ENCODE data around the gene MEF2A. TPM values are rescaled to one million over a fixed set of nuclear protein-coding genes. Genes with fewer than 3 reads are reported as not detected.

MEF2A gene
- polyA plus RNA-seq, 3 donors, result 20.3 to 61.8 (median 33.5) TPM

- H3K27me3 Mint-ChIP-seq (ENCODE audit: low read depth in 3 of 3), result peaks cover 0 to 10% (median 6%) of the 10 kb centered on the region in 3 donors
- intact Hi-C loops (cut with micrococcal nuclease), result loop anchor here (10.0 kb wide), 4 partner anchors 193 to 1543 kb away; partner anchors contain the start of genes LRRC28 (in 1 of the 2) and SELENOS (in 1 of the 2)
- peaks cover 15 to 18% of the 10 kb centered on the region in 2 donors for H3K36me3 Mint-ChIP-seq
- TF ChIP-seq CTCF (IDR thresholded peaks at IDR 0.05), result no peak
- 97% methylated on average over 19 of the region's 26 CpGs for WGBS (ENCODE audit: insufficient coverage)
- H2AFZ ChIP-seq (ENCODE audit: insufficient read depth, low read depth, low read length, poor library complexity, severe bottlenecking), result peak overlapping the region; percentile 94
- H3K4me3 Mint-ChIP-seq, result peak overlapping the region; percentile 86 to 90
- peaks cover 17% of the 10 kb centered on the region for H3K4me1 Mint-ChIP-seq
- H3K9me3 Mint-ChIP-seq, result peaks cover 0 to 4% (median 0%) of the 10 kb centered on the region in 7 donors
- no peak overlapping the region for H3K27ac ChIP-seq (ENCODE audit: low read depth in 1 of 2, low read length in 2 of 2)
- H3K79me2 ChIP-seq (ENCODE audit: insufficient read depth, low read length), result no peaks in the 10 kb centered on the region
- DNase-seq, result no peak
- peaks cover 2 to 7% of the 10 kb centered on the region in 2 donors for H3K36me3 ChIP-seq (replicated peaks in 1 of 2; ENCODE audit: control insufficient read depth in 1 of 2, insufficient read depth in 2 of 2, low read length in 2 of 2)
- peak overlapping the region in 1 of 3 experiments; percentile 84 for H3K4me3 ChIP-seq (replicated peaks in 1 of 3; ENCODE audit: low read depth in 2 of 3, low read length in 3 of 3)
- no peaks in the 10 kb centered on the region for H3K9me3 ChIP-seq (replicated peaks in 1 of 2; ENCODE audit: control insufficient read depth in 1 of 2, insufficient read depth in 1 of 2, low read length in 2 of 2)
- H3K9ac ChIP-seq (ENCODE audit: insufficient read depth, low read length, poor library complexity, severe bottlenecking), result no peak overlapping the region
- H3K4me1 ChIP-seq (ENCODE audit: control insufficient read depth in 1 of 2, insufficient read depth in 2 of 2, low read length in 2 of 2), result peaks cover 12 to 15% of the 10 kb centered on the region in 2 donors
- no peak overlapping the region for H3K27ac Mint-ChIP-seq
- peaks cover 0 to 9% of the 10 kb centered on the region in 2 donors for H3K27me3 ChIP-seq (ENCODE audit: control insufficient read depth in 2 of 2, insufficient read depth in 2 of 2, low read length in 2 of 2)
- H4K20me1 ChIP-seq (ENCODE audit: insufficient read depth, low read length), result no peaks in the 10 kb centered on the region
- peak overlapping the region; percentile 93 for H3K4me2 ChIP-seq (replicated peaks; ENCODE audit: extremely low read depth, low read length, poor library complexity, severe bottlenecking)
Measured at GRCh38 chr15:99731336-99732123, 165.7 kb downstream of the MEF2A start.

GRCh38 chr15:99732124-99732750, 166.5 kb downstream of the MEF2A start:
- Histone ChIP-seq H3K4me1 (ENCODE audit: control insufficient read depth in 1 of 2, insufficient read depth in 2 of 2, low read length in 2 of 2) (peaks cover 12 to 15% of the 10 kb centered on the region in 2 donors), H2AFZ (ENCODE audit: insufficient read depth, low read depth, low read length, poor library complexity, severe bottlenecking) (peak overlapping the region; percentile 94)

More at GRCh38 chr15:99732124-99732750, 166.5 kb downstream of the MEF2A start:
- H3K9ac ChIP-seq (ENCODE audit: insufficient read depth, low read length, poor library complexity, severe bottlenecking), result peak overlapping the region; percentile 69
- peak overlapping the region; percentile 93 for H3K4me2 ChIP-seq (replicated peaks; ENCODE audit: extremely low read depth, low read length, poor library complexity, severe bottlenecking)
- peaks cover 0 to 9% of the 10 kb centered on the region in 2 donors for H3K27me3 ChIP-seq (ENCODE audit: control insufficient read depth in 2 of 2, insufficient read depth in 2 of 2, low read length in 2 of 2)
- peak; percentile 12 to 21 (median 13) for DNase-seq
- peaks cover 2 to 7% of the 10 kb centered on the region in 2 donors for H3K36me3 ChIP-seq (replicated peaks in 1 of 2; ENCODE audit: control insufficient read depth in 1 of 2, insufficient read depth in 2 of 2, low read length in 2 of 2)
- H3K27ac ChIP-seq (ENCODE audit: low read depth in 1 of 2, low read length in 2 of 2), result no peak overlapping the region
- H3K4me3 ChIP-seq (replicated peaks in 1 of 3; ENCODE audit: low read depth in 2 of 3, low read length in 3 of 3), result peak overlapping the region; percentile 81 to 86 (median 84)
- Mint-ChIP-seq H3K4me3 (peak overlapping the region; percentile 86 to 90), H3K27ac (peak overlapping the region in 2 of 7 donors; percentile 61 to 86), H3K36me3 (peaks cover 15 to 18% of the 10 kb centered on the region in 2 donors), H3K27me3 (ENCODE audit: low read depth in 3 of 3) (peaks cover 0 to 10% (median 6%) of the 10 kb centered on the region in 3 donors), H3K4me1 (peaks cover 17% of the 10 kb centered on the region), H3K9me3 (peaks cover 0 to 2% (median 0%) of the 10 kb centered on the region in 7 donors)
- TF ChIP-seq CTCF (IDR thresholded peaks at IDR 0.05), result no peak
- H3K79me2 ChIP-seq (ENCODE audit: insufficient read depth, low read length), result no peaks in the 10 kb centered on the region
- WGBS (ENCODE audit: insufficient coverage), result 32% methylated on average over 12 of the region's 18 CpGs
- H3K9me3 ChIP-seq (replicated peaks in 1 of 2; ENCODE audit: control insufficient read depth in 1 of 2, insufficient read depth in 1 of 2, low read length in 2 of 2), result no peaks in the 10 kb centered on the region
- H4K20me1 ChIP-seq (ENCODE audit: insufficient read depth, low read length), result no peaks in the 10 kb centered on the region
- intact Hi-C loops (cut with micrococcal nuclease), result loop anchor here (10.0 kb wide), 4 partner anchors 193 to 1543 kb away; partner anchors contain the start of genes LRRC28 (in 1 of the 2) and SELENOS (in 1 of the 2)
